ENCODE measurements around the gene PHLDB2. TPM values are rescaled to one million over a fixed set of nuclear protein-coding genes. Genes with fewer than 3 reads are reported as not detected.

Gene PHLDB2
- polyA plus RNA-seq, 1 donor (not counting 4 experiments of a cell fraction or from before 2014, with no cell fraction given): 150 TPM

GRCh38 chr3:111871809-111872623 lies 13.0 kb downstream of the PHLDB2 start:
- Histone ChIP-seq H3K27ac (ENCODE audit: control insufficient read depth, insufficient read depth, low read length) (peak overlapping the region; percentile 10), H3K9me1 (ENCODE audit: control insufficient read depth, extremely low read depth, insufficient read depth, low read length) (peaks cover 2% of the 10 kb centered on the region), H3K9me3 (ENCODE audit: control insufficient read depth, low read depth, low read length) (no peaks in the 10 kb centered on the region), H3K4me1 (ENCODE audit: control insufficient read depth, extremely low read depth, insufficient read depth, low read length) (peaks cover 24% of the 10 kb centered on the region), H3K4me2 (ENCODE audit: control insufficient read depth, extremely low read depth, insufficient read depth, low read depth, low read length) (no peak overlapping the region), H4K20me1 (ENCODE audit: control insufficient read depth, extremely low read depth, insufficient read depth, low read length) (peaks cover 36% of the 10 kb centered on the region), H3K79me2 (ENCODE audit: control insufficient read depth, insufficient read depth, low read length) (peaks cover 96% of the 10 kb centered on the region), H3K9ac (ENCODE audit: control insufficient read depth, extremely low read depth, insufficient read depth, low read length) (no peak overlapping the region), H3K4me3 (ENCODE audit: control insufficient read depth in 2 of 3, extremely low read depth in 1 of 3, insufficient read depth in 2 of 3, low read depth in 1 of 3, low read length in 3 of 3) (no peak overlapping the region), H2AFZ (ENCODE audit: control insufficient read depth, low read length) (no peak overlapping the region), H3K27me3 (ENCODE audit: control insufficient read depth, extremely low read depth, insufficient read depth, low read length) (no peaks in the 10 kb centered on the region), H3K36me3 (ENCODE audit: control insufficient read depth in 2 of 2, extremely low read depth in 1 of 2, insufficient read depth in 2 of 2, low read length in 2 of 2) (peaks cover 8 to 18% of the 10 kb centered on the region in 2 experiments)
- dilution Hi-C loops (cut with MboI; ENCODE audit: extremely low pct_ligation_motif_present, low sequenced_read_pairs): no loop called here
- FAIRE-seq (peak; percentile 34), DNase-seq (ENCODE audit: low read depth, low spot score) (no peak)
- TF ChIP-seq CTCF (optimal IDR thresholded peaks at IDR 0.05 in 1 of 3, IDR thresholded peaks at IDR 0.05 in 1 of 3, conservative IDR thresholded peaks at IDR 0.05 in 1 of 3; ENCODE audit: extremely low read depth in 1 of 3, insufficient read depth in 2 of 3, low read length in 3 of 3): no peak
- TF ChIP-seq EZH2 (IDR thresholded peaks at IDR 0.05; ENCODE audit: low read length): no peak

- Histone ChIP-seq H3K27ac (ENCODE audit: control insufficient read depth, insufficient read depth, low read length) (no peak overlapping the region), H3K9me1 (ENCODE audit: control insufficient read depth, extremely low read depth, insufficient read depth, low read length) (peaks cover 2% of the 10 kb centered on the region), H3K36me3 (ENCODE audit: control insufficient read depth in 2 of 2, extremely low read depth in 1 of 2, insufficient read depth in 2 of 2, low read length in 2 of 2) (peaks cover 6 to 18% of the 10 kb centered on the region in 2 experiments), H3K27me3 (ENCODE audit: control insufficient read depth, extremely low read depth, insufficient read depth, low read length) (no peaks in the 10 kb centered on the region), H3K4me3 (ENCODE audit: control insufficient read depth in 2 of 3, extremely low read depth in 1 of 3, insufficient read depth in 2 of 3, low read depth in 1 of 3, low read length in 3 of 3) (no peak overlapping the region), H2AFZ (ENCODE audit: control insufficient read depth, low read length) (no peak overlapping the region), H3K4me1 (ENCODE audit: control insufficient read depth, extremely low read depth, insufficient read depth, low read length) (peaks cover 24% of the 10 kb centered on the region), H3K9ac (ENCODE audit: control insufficient read depth, extremely low read depth, insufficient read depth, low read length) (no peak overlapping the region), H3K4me2 (ENCODE audit: control insufficient read depth, extremely low read depth, insufficient read depth, low read depth, low read length) (no peak overlapping the region), H4K20me1 (ENCODE audit: control insufficient read depth, extremely low read depth, insufficient read depth, low read length) (peaks cover 35% of the 10 kb centered on the region), H3K9me3 (ENCODE audit: control insufficient read depth, low read depth, low read length) (no peaks in the 10 kb centered on the region), H3K79me2 (ENCODE audit: control insufficient read depth, insufficient read depth, low read length) (peaks cover 93% of the 10 kb centered on the region)
- no peak for DNase-seq (ENCODE audit: low read depth, low spot score)
- peak; percentile 57 for FAIRE-seq
- dilution Hi-C loops (cut with MboI; ENCODE audit: extremely low pct_ligation_motif_present, low sequenced_read_pairs): no loop called here
- TF ChIP-seq CTCF (optimal IDR thresholded peaks at IDR 0.05 in 1 of 3, IDR thresholded peaks at IDR 0.05 in 1 of 3, conservative IDR thresholded peaks at IDR 0.05 in 1 of 3; ENCODE audit: extremely low read depth in 1 of 3, insufficient read depth in 2 of 3, low read length in 3 of 3) (no peak), EZH2 (IDR thresholded peaks at IDR 0.05; ENCODE audit: low read length) (no peak)
These were observed 13.9 kb downstream of the PHLDB2 start for GRCh38 chr3:111872979-111873378.

Data from keratinocyte (primary cell).